ENCODE data around the gene DACT3. TPM values are rescaled to one million over a fixed set of nuclear protein-coding genes. Genes with fewer than 3 reads are reported as not detected.

The DACT3 gene
- total RNA-seq, 6 donors from 2014 or later = 1.8 to 12.0 (median 4.0) TPM

GRCh38 chr19:46617601-46618000 is 43.4 kb downstream of the DACT3 start:
- Histone ChIP-seq H3K27ac (no peak overlapping the region), H3K36me3 (no peaks in the 10 kb centered on the region), H3K9me3 (no peaks in the 10 kb centered on the region), H3K4me1 (peaks cover 33 to 40% (median 34%) of the 10 kb centered on the region in 4 donors), H3K27me3 (no peaks in the 10 kb centered on the region), H3K4me3 (no peak overlapping the region)
- TF ChIP-seq POLR2A (IDR thresholded peaks at IDR 0.05) (no peak), EP300 (IDR thresholded peaks at IDR 0.05) (no peak), CTCF (IDR thresholded peaks at IDR 0.05) (no peak), POLR2AphosphoS5 (IDR thresholded peaks at IDR 0.05) (no peak)
- 79 to 82% methylated on average over 6 of the region's 6 CpGs for WGBS, 2 donors
- DNase-seq = no peak
- no peak for ATAC-seq (ENCODE audit: low FRiP score in 2 of 2)

- Histone ChIP-seq H3K4me3 (no peak overlapping the region), H3K27ac (peak overlapping the region in 1 of 4 donors; percentile 4), H3K27me3 (no peaks in the 10 kb centered on the region), H3K36me3 (no peaks in the 10 kb centered on the region), H3K9me3 (no peaks in the 10 kb centered on the region), H3K4me1 (peaks cover 34 to 43% (median 37%) of the 10 kb centered on the region in 4 donors)
- no peak for TF ChIP-seq POLR2A (IDR thresholded peaks at IDR 0.05)
- peak in 5 of 6 experiments; percentile 15 to 48 (median 26) for TF ChIP-seq CTCF (IDR thresholded peaks at IDR 0.05)
- 18 to 22% methylated on average over 17 of the region's 17 CpGs for WGBS, 2 donors
- DNase-seq (peak in 1 of 2 donors; percentile 71), ATAC-seq (ENCODE audit: low FRiP score in 2 of 2) (no peak)
These were observed 44.2 kb downstream of the DACT3 start for GRCh38 chr19:46616631-46617322.

GRCh38 chr19:46615966-46616365 is 45.0 kb downstream of the DACT3 start:
- Histone ChIP-seq H3K4me1 (peaks cover 34 to 46% (median 43%) of the 10 kb centered on the region in 4 donors), H3K36me3 (peaks cover 0 to 2% (median 0%) of the 10 kb centered on the region in 4 donors), H3K9me3 (no peaks in the 10 kb centered on the region), H3K4me3 (no peak overlapping the region), H3K27me3 (no peaks in the 10 kb centered on the region), H3K27ac (no peak overlapping the region)
- TF ChIP-seq POLR2A (IDR thresholded peaks at IDR 0.05) = no peak
- no peak for TF ChIP-seq EP300 (IDR thresholded peaks at IDR 0.05)
- no peak for TF ChIP-seq POLR2AphosphoS5 (IDR thresholded peaks at IDR 0.05)
- TF ChIP-seq CTCF (IDR thresholded peaks at IDR 0.05) = no peak
- no peak for DNase-seq
- no peak for ATAC-seq (ENCODE audit: low FRiP score in 2 of 2)
- 82 to 87% methylated on average over 10 of the region's 10 CpGs for WGBS, 2 donors

- TF ChIP-seq CTCF (IDR thresholded peaks at IDR 0.05) (peak; percentile 81 to 94 (median 88)), POLR2AphosphoS5 (IDR thresholded peaks at IDR 0.05) (no peak)
These were observed 46.8 kb downstream of the DACT3 start for GRCh38 chr19:46614114-46614722.

More at GRCh38 chr19:46614114-46614722, 46.8 kb downstream of the DACT3 start:
- DNase-seq = peak in 1 of 2 donors; percentile 82
- ATAC-seq (ENCODE audit: low FRiP score in 2 of 2) = peak; percentile 91 to 93
- Histone ChIP-seq H3K27ac (no peak overlapping the region), H3K4me1 (peaks cover 23 to 38% (median 32%) of the 10 kb centered on the region in 4 donors), H3K27me3 (no peaks in the 10 kb centered on the region), H3K9me3 (no peaks in the 10 kb centered on the region), H3K36me3 (peaks cover 3 to 20% (median 15%) of the 10 kb centered on the region in 4 donors), H3K4me3 (no peak overlapping the region)
- WGBS, 2 donors = 8 to 10% methylated on average over 10 to 12 of the region's 12 CpGs

Measured in upper lobe of left lung (tissue), 6 donors.